Liver (tissue), 3 donors: ENCODE measurements around the gene SLC22A15.

Experiments used
- ATF3 ChIP-seq: IDR thresholded peaks from 2 replicates; pipeline ENCODE4 v1.6.1; 2016; ENCODE audit warnings: antibody characterized with exemption
- CTCF ChIP-seq: fragments of 150-350 bp; IDR thresholded peaks from 2 replicates; pipeline ENCODE4 v1.5.1; 2017; ENCODE audit warnings: improper control_type of control experiment, low read depth, low read length; ENCODE audit not compliant: missing input control
- EGR1 ChIP-seq, 2 donors: IDR thresholded peaks; 2 replicates each; pipeline ENCODE4 v1.6.1; 2016 to 2018; ENCODE audit warnings: antibody characterized with exemption in 2 of 2, low read depth in 2 of 2
- FOXA2 ChIP-seq: IDR thresholded peaks from 2 replicates; pipeline ENCODE4 v1.6.1; 2016; ENCODE audit warnings: antibody characterized with exemption
- HNF4G ChIP-seq: IDR thresholded peaks from 2 replicates; pipeline ENCODE4 v1.6.1; 2016; ENCODE audit warnings: antibody characterized with exemption
- JUND ChIP-seq, 2 donors: IDR thresholded peaks; 2 replicates each; pipeline ENCODE4 v1.6.1; 2016; ENCODE audit warnings: antibody characterized with exemption in 2 of 2
- MAX ChIP-seq: IDR thresholded peaks from 2 replicates; pipeline ENCODE4 v1.6.1; 2016; ENCODE audit warnings: antibody characterized with exemption
- NR2F2 ChIP-seq: IDR thresholded peaks from 2 replicates; pipeline ENCODE4 v1.6.1; 2016; ENCODE audit warnings: antibody characterized with exemption
- RAD21 ChIP-seq, 2 donors: IDR thresholded peaks; 2 replicates each; pipeline ENCODE4 v1.6.1; 2016; ENCODE audit warnings: antibody characterized with exemption in 2 of 2, mild to moderate bottlenecking in 2 of 2
- REST ChIP-seq: IDR thresholded peaks from 2 replicates; pipeline ENCODE4 v1.6.1; 2016; ENCODE audit warnings: antibody characterized with exemption, mild to moderate bottlenecking
- TAF1 ChIP-seq: conservative IDR thresholded peaks from 2 replicates; pipeline ENCODE4 v1.6.1; 2016; ENCODE audit warnings: antibody characterized with exemption, mild to moderate bottlenecking
- YY1 ChIP-seq: IDR thresholded peaks from 2 replicates; pipeline ENCODE4 v1.6.1; 2016; ENCODE audit warnings: antibody characterized with exemption, mild to moderate bottlenecking
- ZBTB33 ChIP-seq: IDR thresholded peaks from 2 replicates; pipeline ENCODE4 v1.6.1; 2016; ENCODE audit warnings: antibody characterized with exemption
- donor health status: healthy.
- donor health status: healthy.

- TF ChIP-seq CTCF: no peak
- TF ChIP-seq REST: no peak
- no peak for TF ChIP-seq TAF1
- TF ChIP-seq ZBTB33: no peak
- no peak for TF ChIP-seq FOXA2
- no peak for TF ChIP-seq MAX
- TF ChIP-seq RAD21 (IDR thresholded peaks at IDR 0.05): no peak
- TF ChIP-seq NR2F2: no peak
- TF ChIP-seq HNF4G: no peak
- no peak for TF ChIP-seq JUND (IDR thresholded peaks at IDR 0.05)
- no peak for TF ChIP-seq YY1
- no peak for TF ChIP-seq EGR1 (IDR thresholded peaks at IDR 0.05; ENCODE audit: low read depth in 2 of 2)
- TF ChIP-seq ATF3: no peak
Measured at GRCh38 chr1:116001739-116002487, 25.6 kb downstream of the SLC22A15 start.
